ENCODE measurements around the gene NSUN5.
"Not testable (repeated sequence)": the region's sequence is repeated elsewhere in the genome, so short reads cannot be mapped to it uniquely, and the experiment has no call there.

The NSUN5 gene

GRCh38 chr7:73325424-73325823 is 16.8 kb upstream of the NSUN5 start:
- DNase-seq = not testable (repeated sequence)

GRCh38 chr7:73324081-73324845 is 15.6 kb upstream of the NSUN5 start:
- peak; percentile 38 to 45 for DNase-seq

GRCh38 chr7:73323434-73324080 is 14.9 kb upstream of the NSUN5 start:
- not testable (repeated sequence) for DNase-seq

- not testable (repeated sequence) for DNase-seq
Measured at GRCh38 chr7:73320009-73320408, 11.4 kb upstream of the NSUN5 start.

- not testable (repeated sequence) for DNase-seq
Measured at GRCh38 chr7:73319541-73319940, 10.9 kb upstream of the NSUN5 start.

- DNase-seq = not testable (repeated sequence)
Measured at GRCh38 chr7:73318656-73319204, 10.1 kb upstream of the NSUN5 start.

- DNase-seq = no peak
Measured at GRCh38 chr7:73316521-73316920, 7.9 kb upstream of the NSUN5 start.

- no peak for DNase-seq
Measured at GRCh38 chr7:73314271-73314670, 5.6 kb upstream of the NSUN5 start.

GRCh38 chr7:73313521-73313906 is 4.9 kb upstream of the NSUN5 start:
- DNase-seq = no peak

- DNase-seq = no peak
Measured at GRCh38 chr7:73312831-73313520, 4.3 kb upstream of the NSUN5 start.

GRCh38 chr7:73311421-73311820 is 2.8 kb upstream of the NSUN5 start:
- not testable (repeated sequence) for DNase-seq

- DNase-seq = peak in 1 of 2 donors; percentile 3
Measured at GRCh38 chr7:73308074-73308664, 457 bp downstream of the NSUN5 start.

GRCh38 chr7:73307436-73307835 is 1.2 kb downstream of the NSUN5 start:
- no peak for DNase-seq

- not testable (repeated sequence) for DNase-seq
Measured at GRCh38 chr7:73304612-73305387, 3.8 kb downstream of the NSUN5 start.

GRCh38 chr7:73304071-73304470 is 4.6 kb downstream of the NSUN5 start:
- no peak for DNase-seq

GRCh38 chr7:73303546-73303945 is 5.1 kb downstream of the NSUN5 start:
- DNase-seq = no peak

- DNase-seq = not testable (repeated sequence)
Measured at GRCh38 chr7:73302846-73303245, 5.8 kb downstream of the NSUN5 start.

- DNase-seq = not testable (repeated sequence)
Measured at GRCh38 chr7:73301108-73301507, 7.5 kb downstream of the NSUN5 start.

GRCh38 chr7:73299812-73300211 is 8.8 kb downstream of the NSUN5 start:
- DNase-seq = not testable (repeated sequence)

- not testable (repeated sequence) for DNase-seq
Measured at GRCh38 chr7:73297706-73298105, 10.9 kb downstream of the NSUN5 start.

GRCh38 chr7:73297235-73297634 is 11.4 kb downstream of the NSUN5 start:
- not testable (repeated sequence) for DNase-seq

- DNase-seq = not testable (repeated sequence)
Measured at GRCh38 chr7:73277210-73277609, 31.4 kb downstream of the NSUN5 start.
